ENCODE measurements around the gene WDR27.

Gene WDR27

GRCh38 chr6:169667716-169668115 is 34.1 kb downstream of the WDR27 start:
- Histone ChIP-seq H3K4me3 (ENCODE audit: low read length) (no peak overlapping the region), H3K9me3 (ENCODE audit: low read length) (peaks cover 2% of the 10 kb centered on the region), H3K4me1 (ENCODE audit: insufficient read depth, low read length) (peaks cover 20% of the 10 kb centered on the region), H3K27me3 (ENCODE audit: insufficient read depth, low read length) (no peaks in the 10 kb centered on the region), H3K36me3 (ENCODE audit: insufficient read depth, low read length) (peaks cover 56% of the 10 kb centered on the region), H2AFZ (ENCODE audit: low read depth, low read length) (no peak overlapping the region)

- Histone ChIP-seq H2AFZ (ENCODE audit: low read depth, low read length) (no peak overlapping the region), H3K27me3 (ENCODE audit: insufficient read depth, low read length) (no peaks in the 10 kb centered on the region), H3K4me3 (ENCODE audit: low read length) (no peak overlapping the region), H3K9me3 (ENCODE audit: low read length) (peaks cover 2% of the 10 kb centered on the region), H3K36me3 (ENCODE audit: insufficient read depth, low read length) (peaks cover 50% of the 10 kb centered on the region), H3K4me1 (ENCODE audit: insufficient read depth, low read length) (peaks cover 20% of the 10 kb centered on the region)
Observed at GRCh38 chr6:169666441-169666840, 35.4 kb downstream of the WDR27 start.

- peaks cover 59% of the 10 kb centered on the region for H3K36me3 ChIP-seq (ENCODE audit: insufficient read depth, low read length)
- peaks cover 13% of the 10 kb centered on the region for H3K4me1 ChIP-seq (ENCODE audit: insufficient read depth, low read length)
- H2AFZ ChIP-seq (ENCODE audit: low read depth, low read length) = no peak overlapping the region
- H3K9me3 ChIP-seq (ENCODE audit: low read length) = peaks cover 2% of the 10 kb centered on the region
- no peaks in the 10 kb centered on the region for H3K27me3 ChIP-seq (ENCODE audit: insufficient read depth, low read length)
- H3K4me3 ChIP-seq (ENCODE audit: low read length) = no peak overlapping the region
Observed at GRCh38 chr6:169665289-169665688, 36.5 kb downstream of the WDR27 start.

- Histone ChIP-seq H3K4me1 (ENCODE audit: insufficient read depth, low read length) (peaks cover 2% of the 10 kb centered on the region), H3K9me3 (ENCODE audit: low read length) (peaks cover 2% of the 10 kb centered on the region), H3K36me3 (ENCODE audit: insufficient read depth, low read length) (peaks cover 66% of the 10 kb centered on the region), H3K27me3 (ENCODE audit: insufficient read depth, low read length) (no peaks in the 10 kb centered on the region), H3K4me3 (ENCODE audit: low read length) (no peak overlapping the region), H2AFZ (ENCODE audit: low read depth, low read length) (no peak overlapping the region)
Observed at GRCh38 chr6:169664227-169664626, 37.6 kb downstream of the WDR27 start.

GRCh38 chr6:169663468-169663867 is 38.4 kb downstream of the WDR27 start:
- H2AFZ ChIP-seq (ENCODE audit: low read depth, low read length) = no peak overlapping the region
- H3K36me3 ChIP-seq (ENCODE audit: insufficient read depth, low read length) = peaks cover 67% of the 10 kb centered on the region
- no peaks in the 10 kb centered on the region for H3K27me3 ChIP-seq (ENCODE audit: insufficient read depth, low read length)
- H3K4me1 ChIP-seq (ENCODE audit: insufficient read depth, low read length) = no peaks in the 10 kb centered on the region
- H3K9me3 ChIP-seq (ENCODE audit: low read length) = peaks cover 2% of the 10 kb centered on the region
- no peak overlapping the region for H3K4me3 ChIP-seq (ENCODE audit: low read length)

- Histone ChIP-seq H3K27me3 (ENCODE audit: insufficient read depth, low read length) (no peaks in the 10 kb centered on the region), H2AFZ (ENCODE audit: low read depth, low read length) (no peak overlapping the region), H3K9me3 (ENCODE audit: low read length) (no peaks in the 10 kb centered on the region), H3K36me3 (ENCODE audit: insufficient read depth, low read length) (peaks cover 56% of the 10 kb centered on the region), H3K4me1 (ENCODE audit: insufficient read depth, low read length) (peaks cover 11% of the 10 kb centered on the region), H3K4me3 (ENCODE audit: low read length) (no peak overlapping the region)
Observed at GRCh38 chr6:169661391-169661756, 40.5 kb downstream of the WDR27 start.

GRCh38 chr6:169660751-169661390 is 41.0 kb downstream of the WDR27 start:
- peaks cover 57% of the 10 kb centered on the region for H3K36me3 ChIP-seq (ENCODE audit: insufficient read depth, low read length)
- H3K9me3 ChIP-seq (ENCODE audit: low read length) = no peaks in the 10 kb centered on the region
- H2AFZ ChIP-seq (ENCODE audit: low read depth, low read length) = no peak overlapping the region
- peaks cover 12% of the 10 kb centered on the region for H3K4me1 ChIP-seq (ENCODE audit: insufficient read depth, low read length)
- no peaks in the 10 kb centered on the region for H3K27me3 ChIP-seq (ENCODE audit: insufficient read depth, low read length)
- H3K4me3 ChIP-seq (ENCODE audit: low read length) = no peak overlapping the region

- peaks cover 12% of the 10 kb centered on the region for H3K4me1 ChIP-seq (ENCODE audit: insufficient read depth, low read length)
- H3K4me3 ChIP-seq (ENCODE audit: low read length) = no peak overlapping the region
- H3K9me3 ChIP-seq (ENCODE audit: low read length) = peaks cover 1% of the 10 kb centered on the region
- H3K36me3 ChIP-seq (ENCODE audit: insufficient read depth, low read length) = peaks cover 58% of the 10 kb centered on the region
- H2AFZ ChIP-seq (ENCODE audit: low read depth, low read length) = no peak overlapping the region
- H3K27me3 ChIP-seq (ENCODE audit: insufficient read depth, low read length) = no peaks in the 10 kb centered on the region
Observed at GRCh38 chr6:169659820-169660610, 41.8 kb downstream of the WDR27 start.

GRCh38 chr6:169657284-169657610 is 44.6 kb downstream of the WDR27 start:
- H3K36me3 ChIP-seq (ENCODE audit: insufficient read depth, low read length) = peaks cover 43% of the 10 kb centered on the region
- H2AFZ ChIP-seq (ENCODE audit: low read depth, low read length) = no peak overlapping the region
- no peak overlapping the region for H3K4me3 ChIP-seq (ENCODE audit: low read length)
- no peaks in the 10 kb centered on the region for H3K27me3 ChIP-seq (ENCODE audit: insufficient read depth, low read length)
- H3K4me1 ChIP-seq (ENCODE audit: insufficient read depth, low read length) = peaks cover 12% of the 10 kb centered on the region
- peaks cover 4% of the 10 kb centered on the region for H3K9me3 ChIP-seq (ENCODE audit: low read length)

- Histone ChIP-seq H3K4me3 (ENCODE audit: low read length) (no peak overlapping the region), H3K36me3 (ENCODE audit: insufficient read depth, low read length) (peaks cover 43% of the 10 kb centered on the region), H3K9me3 (ENCODE audit: low read length) (peaks cover 4% of the 10 kb centered on the region)
Observed at GRCh38 chr6:169656546-169657283, 45.1 kb downstream of the WDR27 start.

GRCh38 chr6:169654598-169655391 is 47.0 kb downstream of the WDR27 start:
- Histone ChIP-seq H3K4me1 (ENCODE audit: insufficient read depth, low read length) (peaks cover 12% of the 10 kb centered on the region), H2AFZ (ENCODE audit: low read depth, low read length) (no peak overlapping the region), H3K36me3 (ENCODE audit: insufficient read depth, low read length) (peaks cover 29% of the 10 kb centered on the region), H3K4me3 (ENCODE audit: low read length) (no peak overlapping the region), H3K9me3 (ENCODE audit: low read length) (peaks cover 4% of the 10 kb centered on the region), H3K27me3 (ENCODE audit: insufficient read depth, low read length) (no peaks in the 10 kb centered on the region)

More at GRCh38 chr6:169656546-169657283, 45.1 kb downstream of the WDR27 start:
- peaks cover 12% of the 10 kb centered on the region for H3K4me1 ChIP-seq (ENCODE audit: insufficient read depth, low read length)
- no peak overlapping the region for H2AFZ ChIP-seq (ENCODE audit: low read depth, low read length)
- H3K27me3 ChIP-seq (ENCODE audit: insufficient read depth, low read length) = no peaks in the 10 kb centered on the region

GRCh38 chr6:169653691-169654090 is 48.1 kb downstream of the WDR27 start:
- Histone ChIP-seq H3K36me3 (ENCODE audit: insufficient read depth, low read length) (peaks cover 21% of the 10 kb centered on the region), H3K4me1 (ENCODE audit: insufficient read depth, low read length) (peaks cover 12% of the 10 kb centered on the region), H3K9me3 (ENCODE audit: low read length) (peaks cover 4% of the 10 kb centered on the region), H3K27me3 (ENCODE audit: insufficient read depth, low read length) (no peaks in the 10 kb centered on the region), H3K4me3 (ENCODE audit: low read length) (no peak overlapping the region), H2AFZ (ENCODE audit: low read depth, low read length) (no peak overlapping the region)
